Keratinocyte (primary cell): Measurements from ENCODE around the gene PTGR3. TPM values are rescaled to one million over a fixed set of nuclear protein-coding genes. Genes with fewer than 3 reads are reported as not detected.

Source experiments
- DNase-seq: peaks from one replicate; pipeline ENCODE4 v3.0.0-alpha.2; 2011; ENCODE audit warnings: low read depth, missing footprints, low spot score
- FAIRE-seq: peaks from 2 replicates; lab custom pipeline; 2011; peaks lifted over from hg19 to GRCh38; lab: Jason Lieb, UNC
- H2AFZ ChIP-seq: 2 replicates; pipeline ENCODE4 v1.6.0; 2012; ENCODE audit warnings: low read length, control low read depth, inconsistent platforms; ENCODE audit not compliant: control insufficient read depth
- H3K27ac ChIP-seq: 2 replicates; pipeline ENCODE4 v1.5.1; 2011; ENCODE audit warnings: low read length; ENCODE audit not compliant: control insufficient read depth, insufficient read depth
- H3K27me3 ChIP-seq: 3 replicates; pipeline ENCODE4 v1.6.0; 2011; ENCODE audit warnings: low read length; ENCODE audit not compliant: control insufficient read depth, insufficient read depth; ENCODE audit errors: extremely low read depth
- H3K36me3 ChIP-seq, 2 experiments: 2 replicates in 1 of 2; 3 replicates in 1 of 2; pipeline ENCODE4 v1.5.1; 2011; ENCODE audit warnings: low read length in 2 of 2, mild to moderate bottlenecking in 1 of 2; ENCODE audit not compliant: control insufficient read depth in 2 of 2, insufficient read depth in 2 of 2; ENCODE audit errors: extremely low read depth in 1 of 2
- H3K4me1 ChIP-seq: 3 replicates; pipeline ENCODE4 v1.5.1; 2011; ENCODE audit warnings: low read length; ENCODE audit not compliant: control insufficient read depth, insufficient read depth; ENCODE audit errors: extremely low read depth
- H3K4me2 ChIP-seq: 3 replicates; pipeline ENCODE4 v1.6.0; 2011; ENCODE audit warnings: low read depth, low read length; ENCODE audit not compliant: control insufficient read depth, insufficient read depth; ENCODE audit errors: extremely low read depth
- H3K4me3 ChIP-seq, 3 experiments: fragments of 200-600 bp in 1 of 3; sonication (generic) in 1 of 3; 2 replicates in 2 of 3; 3 replicates in 1 of 3; pipeline ENCODE4 v1.5.1; 2011 to 2016; ENCODE audit warnings: low read length in 3 of 3, mild to moderate bottlenecking in 3 of 3, control low read depth in 2 of 3, inconsistent platforms in 1 of 3, low read depth in 1 of 3, mixed read lengths in 1 of 3, mixed run types in 1 of 3, moderate library complexity in 1 of 3; ENCODE audit not compliant: control insufficient read depth in 2 of 3, insufficient read depth in 2 of 3; ENCODE audit errors: extremely low read depth in 1 of 3
- H3K79me2 ChIP-seq: 2 replicates; pipeline ENCODE4 v1.6.0; 2012; ENCODE audit warnings: low read length; ENCODE audit not compliant: control insufficient read depth, insufficient read depth
- H3K9ac ChIP-seq: 3 replicates; pipeline ENCODE4 v1.6.0; 2011; ENCODE audit warnings: low read length; ENCODE audit not compliant: control insufficient read depth, insufficient read depth; ENCODE audit errors: extremely low read depth
- H3K9me1 ChIP-seq: 3 replicates; pipeline ENCODE4 v1.6.0; 2011; ENCODE audit warnings: low read length; ENCODE audit not compliant: control insufficient read depth, insufficient read depth; ENCODE audit errors: extremely low read depth
- H3K9me3 ChIP-seq: 2 replicates; pipeline ENCODE4 v1.5.1; 2012; ENCODE audit warnings: low read depth, low read length; ENCODE audit not compliant: control insufficient read depth
- H4K20me1 ChIP-seq: 3 replicates; pipeline ENCODE4 v1.6.0; 2011; ENCODE audit warnings: low read length; ENCODE audit not compliant: control insufficient read depth, insufficient read depth; ENCODE audit errors: extremely low read depth
- EZH2 ChIP-seq: IDR thresholded peaks from one replicate; pipeline ENCODE4 v1.6.1; 2012; ENCODE audit warnings: inconsistent platforms, mild to moderate bottlenecking, low read length, moderate library complexity
- dilution Hi-C: fragments of 300-500 bp; cut with MboI; formaldehyde crosslinking; loops from one replicate; pipeline ENCODE4 v1.7.0; 2020; ENCODE audit warnings: low sequenced_read_pairs; ENCODE audit not compliant: extremely low pct_ligation_motif_present
- polyA plus RNA-seq, 5 experiments: library from polyadenylated mRNA; depleted of rRNA in 3 of 5; stranded (reverse) in 3 of 5; stranded (forward) in 1 of 5; unstranded in 1 of 5; fragments of >200 nt; gene quantifications; 1 replicate in 1 of 5; 2 replicates in 3 of 5; 3 replicates in 1 of 5; pipeline versions ENCODE4 v1.2.1 to v1.2.3, GENCODE V29; 2011 to 2012; ENCODE audit warnings: missing spikeins in 2 of 5, low read depth in 1 of 5, low replicate concordance in 1 of 5
- TF ChIP-seq, protein P1 (sequence below), 3 experiments: IDR thresholded peaks in 1 of 3; conservative IDR thresholded peaks in 1 of 3; optimal IDR thresholded peaks in 1 of 3; 2 replicates in 2 of 3; 3 replicates in 1 of 3; pipeline versions ENCODE3 to v1.5.1; 2011; ENCODE audit warnings: low read length in 3 of 3, mild to moderate bottlenecking in 3 of 3, moderate library complexity in 2 of 3, control low read depth in 1 of 3, inconsistent platforms in 1 of 3; ENCODE audit not compliant: insufficient read depth in 2 of 3; ENCODE audit errors: extremely low read depth in 1 of 3

PTGR3 gene
- polyA plus RNA-seq, 1 donor (not counting 4 experiments of a cell fraction or from before 2014, with no cell fraction given) = 25.2 TPM

DNA sequence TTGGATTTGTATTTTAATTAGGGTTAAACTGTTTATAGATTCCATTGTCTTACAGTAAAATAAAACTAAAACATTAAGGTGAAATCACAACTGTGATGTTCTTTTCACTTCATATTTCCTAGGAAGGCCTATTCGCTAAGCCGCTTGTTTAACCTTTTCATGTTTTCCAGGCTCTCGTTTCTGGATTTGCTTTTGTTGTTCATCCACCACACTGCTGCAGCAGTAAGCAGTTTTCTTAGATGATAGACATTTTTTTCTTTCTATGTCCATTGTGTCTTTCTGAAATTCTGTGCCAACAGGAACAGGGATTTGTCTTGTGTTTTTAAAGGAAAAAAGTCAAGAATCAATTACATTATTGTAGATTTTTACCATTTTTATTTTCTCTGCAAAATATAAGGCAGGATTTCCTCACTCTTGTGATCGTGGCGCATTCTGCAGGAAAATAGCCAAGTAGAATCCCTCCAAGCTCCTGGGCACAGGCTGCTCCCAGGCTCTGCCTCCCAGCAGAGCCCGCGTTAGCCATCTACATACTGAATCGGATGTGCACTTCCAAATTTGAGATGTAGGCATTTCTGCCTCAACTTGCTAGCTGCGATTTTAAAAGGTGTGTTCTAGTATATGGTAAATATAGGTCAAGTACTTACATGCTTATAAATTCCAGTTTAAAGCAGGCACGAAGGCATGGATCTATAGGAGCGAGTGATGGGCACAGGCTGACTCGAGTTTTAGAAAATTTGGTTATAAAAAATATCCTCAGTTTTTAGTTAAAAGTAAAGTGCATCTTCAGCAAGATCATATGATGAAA, 11.8 kb upstream of the PTGR3 start:
- peaks cover 17% of the 10 kb centered on the region for H3K79me2 ChIP-seq
- H3K9me3 ChIP-seq = no peaks in the 10 kb centered on the region
- no peak for DNase-seq
- H3K4me2 ChIP-seq = peak overlapping the region; percentile 83
- TF ChIP-seq, protein P1, sequence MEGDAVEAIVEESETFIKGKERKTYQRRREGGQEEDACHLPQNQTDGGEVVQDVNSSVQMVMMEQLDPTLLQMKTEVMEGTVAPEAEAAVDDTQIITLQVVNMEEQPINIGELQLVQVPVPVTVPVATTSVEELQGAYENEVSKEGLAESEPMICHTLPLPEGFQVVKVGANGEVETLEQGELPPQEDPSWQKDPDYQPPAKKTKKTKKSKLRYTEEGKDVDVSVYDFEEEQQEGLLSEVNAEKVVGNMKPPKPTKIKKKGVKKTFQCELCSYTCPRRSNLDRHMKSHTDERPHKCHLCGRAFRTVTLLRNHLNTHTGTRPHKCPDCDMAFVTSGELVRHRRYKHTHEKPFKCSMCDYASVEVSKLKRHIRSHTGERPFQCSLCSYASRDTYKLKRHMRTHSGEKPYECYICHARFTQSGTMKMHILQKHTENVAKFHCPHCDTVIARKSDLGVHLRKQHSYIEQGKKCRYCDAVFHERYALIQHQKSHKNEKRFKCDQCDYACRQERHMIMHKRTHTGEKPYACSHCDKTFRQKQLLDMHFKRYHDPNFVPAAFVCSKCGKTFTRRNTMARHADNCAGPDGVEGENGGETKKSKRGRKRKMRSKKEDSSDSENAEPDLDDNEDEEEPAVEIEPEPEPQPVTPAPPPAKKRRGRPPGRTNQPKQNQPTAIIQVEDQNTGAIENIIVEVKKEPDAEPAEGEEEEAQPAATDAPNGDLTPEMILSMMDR (optimal IDR thresholded peaks at IDR 0.05 in 1 of 3, IDR thresholded peaks at IDR 0.05 in 1 of 3, conservative IDR thresholded peaks at IDR 0.05 in 1 of 3; ENCODE audit: extremely low read depth in 1 of 3, insufficient read depth in 2 of 3, low read length in 3 of 3) = no peak
- TF ChIP-seq EZH2 = no peak
- FAIRE-seq = peak; percentile 75
- peak overlapping the region in 2 of 3 experiments; percentile 39 to 47 for H3K4me3 ChIP-seq
- H3K27ac ChIP-seq = peak overlapping the region; percentile 32
- H3K27me3 ChIP-seq = no peaks in the 10 kb centered on the region
- H4K20me1 ChIP-seq = no peaks in the 10 kb centered on the region
- no peaks in the 10 kb centered on the region for H3K36me3 ChIP-seq
- no peak overlapping the region for H3K9ac ChIP-seq
- dilution Hi-C loops = no loop called here
- peaks cover 13% of the 10 kb centered on the region for H3K4me1 ChIP-seq
- H3K9me1 ChIP-seq = no peaks in the 10 kb centered on the region
- peak overlapping the region; percentile 62 for H2AFZ ChIP-seq

- no peaks in the 10 kb centered on the region for H3K36me3 ChIP-seq
- no peak for DNase-seq
- TF ChIP-seq EZH2 = no peak
- TF ChIP-seq, protein P1 (optimal IDR thresholded peaks at IDR 0.05 in 1 of 3, IDR thresholded peaks at IDR 0.05 in 1 of 3, conservative IDR thresholded peaks at IDR 0.05 in 1 of 3; ENCODE audit: extremely low read depth in 1 of 3, insufficient read depth in 2 of 3, low read length in 3 of 3) = no peak
- H3K4me2 ChIP-seq = no peak overlapping the region
- H4K20me1 ChIP-seq = no peaks in the 10 kb centered on the region
- no peak overlapping the region for H3K27ac ChIP-seq
- no peak overlapping the region for H2AFZ ChIP-seq
- H3K79me2 ChIP-seq = peaks cover 15% of the 10 kb centered on the region
- no peaks in the 10 kb centered on the region for H3K27me3 ChIP-seq
- no peaks in the 10 kb centered on the region for H3K9me1 ChIP-seq
- no peak overlapping the region for H3K9ac ChIP-seq
- dilution Hi-C loops = no loop called here
- peaks cover 13% of the 10 kb centered on the region for H3K4me1 ChIP-seq
- H3K4me3 ChIP-seq = no peak overlapping the region
- peak; percentile 78 for FAIRE-seq
- H3K9me3 ChIP-seq = no peaks in the 10 kb centered on the region
These were observed 10.9 kb upstream of the PTGR3 start for GRCh38 chr18:75219745-75220375.
